Spleen (tissue), 3 donors: ENCODE measurements around the gene SPEN.

Experiments
- POLR2A ChIP-seq, 3 donors: fragments of 450-650 bp; IDR thresholded peaks; one replicate each; pipeline ENCODE4 v1.5.1; 2017; ENCODE audit warnings: antibody characterized with exemption in 3 of 3, mild to moderate bottlenecking in 1 of 3
- POLR2AphosphoS5 ChIP-seq, 3 donors: sonication (generic); formaldehyde crosslinking; IDR thresholded peaks; one replicate each; pipeline ENCODE4 v1.5.1; 2017; ENCODE audit warnings: antibody characterized with exemption in 3 of 3

- TF ChIP-seq POLR2AphosphoS5 (IDR thresholded peaks at IDR 0.05) (no peak), POLR2A (IDR thresholded peaks at IDR 0.05) (no peak)
Measured at GRCh38 chr1:15885269-15885668, 37.8 kb downstream of the SPEN start.
